Lower lobe of right lung (tissue), 2 donors: ENCODE measurements around the gene CD226. TPM values are rescaled to one million over a fixed set of nuclear protein-coding genes. Genes with fewer than 3 reads are reported as not detected.
A peak's percentile ranks its signal among the peaks of the same experiment; 100 is the strongest.

Experiments used
- ATAC-seq, 2 donors: fragments of 200-7000 bp; cut with Tn5 transposase; one replicate each; pipeline ENCODE4 v1.9.1; 2020 to 2022; ENCODE audit warnings: mild to moderate bottlenecking in 2 of 2, moderate library complexity in 2 of 2
- DNase-seq: peaks from one replicate; pipeline ENCODE4 v3.0.0-alpha.2; 2020
- H3K27ac ChIP-seq: fragments of 200-600 bp; one replicate; pipeline ENCODE4 v1.8.0; 2022
- H3K27me3 ChIP-seq: fragments of 200-600 bp; one replicate; pipeline ENCODE4 v1.8.0; 2022; ENCODE audit warnings: low read depth
- H3K36me3 ChIP-seq: fragments of 200-600 bp; one replicate; pipeline ENCODE4 v1.8.0; 2022; ENCODE audit warnings: mild to moderate bottlenecking
- H3K4me1 ChIP-seq: fragments of 200-600 bp; one replicate; pipeline ENCODE4 v1.8.0; 2022
- H3K4me3 ChIP-seq: fragments of 200-600 bp; one replicate; pipeline ENCODE4 v1.8.0; 2022; ENCODE audit warnings: mild to moderate bottlenecking
- H3K9me3 ChIP-seq: fragments of 200-600 bp; one replicate; pipeline ENCODE4 v1.8.0; 2022
- CTCF ChIP-seq: fragments of 200-600 bp; IDR thresholded peaks from one replicate; pipeline ENCODE4 v1.8.0; 2022; ENCODE audit warnings: antibody characterized with exemption, mild to moderate bottlenecking
- intact Hi-C: fragments of 100-400 bp; cut with DNase I; formaldehyde crosslinking; loops from one replicate; pipeline ENCODE4 v1.11.0; 2022
- total RNA-seq: library from RNA; stranded (reverse); fragmentation: NEBNext Ultra II Directional; extraction: Animal tissue kit (Norgen Biotek cat#: 25700); gene quantifications from one replicate; pipeline ENCODE4 v1.2.1, GENCODE V29; 2021
- donor health status: DM: no; HTN: yes; CAD: no; lungs with severe emphysema.

The CD226 gene
- total RNA-seq, 1 donor from 2014 or later = 5.4 TPM

- no peak for TF ChIP-seq CTCF
- no peak for DNase-seq
- peak; percentile 73 to 76 for ATAC-seq
- intact Hi-C loops = no loop called here
- no peaks in the 10 kb centered on the region for H3K36me3 ChIP-seq
- H3K27me3 ChIP-seq = no peaks in the 10 kb centered on the region
- H3K9me3 ChIP-seq = no peaks in the 10 kb centered on the region
- peaks cover 21% of the 10 kb centered on the region for H3K4me1 ChIP-seq
- peak overlapping the region; percentile 46 for H3K27ac ChIP-seq
- H3K4me3 ChIP-seq = peak overlapping the region; percentile 9
Observed at GRCh38 chr18:69948919-69949537, 1.4 kb upstream of the CD226 start.

- no peak overlapping the region for H3K4me3 ChIP-seq
- no peaks in the 10 kb centered on the region for H3K27me3 ChIP-seq
- TF ChIP-seq CTCF = no peak
- H3K27ac ChIP-seq = no peak overlapping the region
- H3K36me3 ChIP-seq = no peaks in the 10 kb centered on the region
- no peak for DNase-seq
- ATAC-seq = no peak
- no peaks in the 10 kb centered on the region for H3K9me3 ChIP-seq
- peaks cover 21% of the 10 kb centered on the region for H3K4me1 ChIP-seq
- intact Hi-C loops = no loop called here
Observed at GRCh38 chr18:69948256-69948655, 583 bp upstream of the CD226 start.

DNA sequence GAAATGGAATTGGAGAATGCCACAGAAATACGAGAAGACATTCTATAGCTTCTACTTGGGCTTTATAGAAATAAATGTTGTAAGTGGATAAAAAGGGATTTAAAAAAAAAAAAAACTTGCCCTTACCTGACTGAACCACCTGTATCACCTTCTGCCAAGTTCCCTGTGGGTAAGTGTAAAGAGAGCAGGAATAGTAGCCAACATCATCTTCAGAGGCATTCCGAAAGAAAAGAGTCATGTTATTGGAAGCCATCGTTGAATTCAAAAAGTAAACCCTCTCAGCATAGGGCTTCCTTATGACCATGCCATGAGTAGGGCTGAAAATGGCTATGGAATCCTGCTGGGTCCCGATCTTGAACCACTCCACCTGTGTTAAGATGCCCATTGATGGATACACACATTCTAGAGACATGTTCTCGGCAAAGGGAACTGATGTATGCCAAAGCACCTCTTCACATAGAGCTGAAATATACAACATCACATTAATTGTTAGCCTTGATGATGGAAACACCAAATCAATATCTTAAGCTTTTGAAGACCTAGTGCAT is 991 bp downstream of the CD226 start:
- DNase-seq (no peak), ATAC-seq (no peak)
- Histone ChIP-seq H3K4me3 (peak overlapping the region; percentile 21), H3K27ac (no peak overlapping the region), H3K27me3 (no peaks in the 10 kb centered on the region), H3K36me3 (no peaks in the 10 kb centered on the region), H3K4me1 (peaks cover 21% of the 10 kb centered on the region), H3K9me3 (no peaks in the 10 kb centered on the region)
- intact Hi-C loops = no loop called here
- TF ChIP-seq CTCF = no peak

- intact Hi-C loops = no loop called here
- H3K4me1 ChIP-seq = peaks cover 21% of the 10 kb centered on the region
- DNase-seq (no peak), ATAC-seq (no peak)
- H3K36me3 ChIP-seq = no peaks in the 10 kb centered on the region
- H3K4me3 ChIP-seq = no peak overlapping the region
- no peak for TF ChIP-seq CTCF
- H3K9me3 ChIP-seq = no peaks in the 10 kb centered on the region
- no peaks in the 10 kb centered on the region for H3K27me3 ChIP-seq
- H3K27ac ChIP-seq = no peak overlapping the region
Observed at GRCh38 chr18:69945220-69946114, 2.2 kb downstream of the CD226 start.

- TF ChIP-seq CTCF = no peak
- no peak overlapping the region for H3K4me3 ChIP-seq
- no peak for ATAC-seq
Observed at GRCh38 chr18:69944436-69944835, 3.2 kb downstream of the CD226 start.

More at GRCh38 chr18:69944436-69944835, 3.2 kb downstream of the CD226 start:
- Histone ChIP-seq H3K9me3 (no peaks in the 10 kb centered on the region), H3K27ac (no peak overlapping the region), H3K4me1 (peaks cover 20% of the 10 kb centered on the region), H3K36me3 (no peaks in the 10 kb centered on the region), H3K27me3 (no peaks in the 10 kb centered on the region)
- intact Hi-C loops = no loop called here
- DNase-seq = no peak
